Effector memory CD4-positive, alpha-beta T cell (primary cell): ENCODE data around the gene FAM107A.

ENCODE experiments used
- DNase-seq, 3 donors: peaks; one replicate each; pipeline ENCODE4 v3.0.0-alpha.2; 2020
- H3K27ac ChIP-seq: 2 replicates; pipeline ENCODE4 v1.7.0; 2013; ENCODE audit warnings: mild to moderate bottlenecking, low read length, moderate library complexity; ENCODE audit not compliant: insufficient read depth, poor library complexity, severe bottlenecking
- H3K27me3 ChIP-seq: replicated peaks from 2 replicates; pipeline ENCODE4 v1.7.0; 2013; ENCODE audit warnings: mild to moderate bottlenecking, low read length; ENCODE audit not compliant: insufficient read depth, control insufficient read depth, poor library complexity, severe bottlenecking
- H3K36me3 ChIP-seq: 2 replicates; pipeline ENCODE4 v1.7.0; 2013; ENCODE audit warnings: mild to moderate bottlenecking, low read length, moderate library complexity; ENCODE audit not compliant: control insufficient read depth, insufficient read depth
- H3K4me1 ChIP-seq: 2 replicates; pipeline ENCODE4 v1.7.0; 2013; ENCODE audit warnings: low read length, mild to moderate bottlenecking; ENCODE audit not compliant: control insufficient read depth, insufficient read depth, poor library complexity, severe bottlenecking
- H3K4me3 ChIP-seq: 2 replicates; pipeline ENCODE4 v1.7.0; 2013; ENCODE audit warnings: low read length, low read depth, mild to moderate bottlenecking; ENCODE audit not compliant: insufficient read depth, poor library complexity, severe bottlenecking
- H3K9me3 ChIP-seq: 2 replicates; pipeline ENCODE4 v1.7.0; 2013; ENCODE audit warnings: mild to moderate bottlenecking, low read length, moderate library complexity; ENCODE audit not compliant: control insufficient read depth

The FAM107A gene

GRCh38 chr3:58519668-58520402 is 57.4 kb downstream of the FAM107A start:
- no peak for DNase-seq
- H3K4me3 ChIP-seq, result no peak overlapping the region
- H3K27me3 ChIP-seq, result no peaks in the 10 kb centered on the region
- no peaks in the 10 kb centered on the region for H3K36me3 ChIP-seq
- no peak overlapping the region for H3K27ac ChIP-seq
- H3K9me3 ChIP-seq, result no peaks in the 10 kb centered on the region
- H3K4me1 ChIP-seq, result no peaks in the 10 kb centered on the region

- H3K9me3 ChIP-seq, result no peaks in the 10 kb centered on the region
- no peaks in the 10 kb centered on the region for H3K36me3 ChIP-seq
- no peak for DNase-seq
- H3K27me3 ChIP-seq, result no peaks in the 10 kb centered on the region
- no peaks in the 10 kb centered on the region for H3K4me1 ChIP-seq
- H3K4me3 ChIP-seq, result no peak overlapping the region
- no peak overlapping the region for H3K27ac ChIP-seq
Measured at GRCh38 chr3:58518291-58518789, 58.9 kb downstream of the FAM107A start.

GRCh38 chr3:58514405-58514804 is 62.8 kb downstream of the FAM107A start:
- Histone ChIP-seq H3K4me1 (no peaks in the 10 kb centered on the region), H3K9me3 (no peaks in the 10 kb centered on the region), H3K27ac (no peak overlapping the region), H3K4me3 (no peak overlapping the region), H3K27me3 (no peaks in the 10 kb centered on the region), H3K36me3 (no peaks in the 10 kb centered on the region)
- DNase-seq, result no peak
